DMS114 treated with DMSO at 0.1 percent for 48 hours (cell line): ENCODE data around the gene DFFA.
"Not testable (repeated sequence)": the region's sequence is repeated elsewhere in the genome, so short reads cannot be mapped to it uniquely, and the experiment has no call there.

Source experiments
- DNase-seq: peaks from one replicate; lab custom pipeline; 2025; ENCODE audit not compliant: unreplicated experiment; lab: John Stamatoyannopoulos, UW

The DFFA gene

GRCh38 chr1:10470043-10470442, 2.3 kb downstream of the DFFA start:
- DNase-seq: no peak

GRCh38 chr1:10467078-10467477, 5.3 kb downstream of the DFFA start:
- DNase-seq: no peak

GRCh38 chr1:10459184-10459583, 13.1 kb downstream of the DFFA start:
- DNase-seq: no peak

- DNase-seq: no peak
These were observed 14.5 kb downstream of the DFFA start for GRCh38 chr1:10457875-10458274.

- not testable (repeated sequence) for DNase-seq
These were observed 14.9 kb downstream of the DFFA start for GRCh38 chr1:10457462-10457861.

GRCh38 chr1:10456661-10457060, 15.7 kb downstream of the DFFA start:
- DNase-seq: no peak

GRCh38 chr1:10456048-10456447, 16.3 kb downstream of the DFFA start:
- no peak for DNase-seq

GRCh38 chr1:10451287-10451686, 21.0 kb downstream of the DFFA start:
- no peak for DNase-seq

- DNase-seq: no peak
These were observed 21.5 kb downstream of the DFFA start for GRCh38 chr1:10450836-10451235.

- DNase-seq: no peak
These were observed 22.0 kb downstream of the DFFA start for GRCh38 chr1:10450156-10450814.

GRCh38 chr1:10449751-10450150, 22.6 kb downstream of the DFFA start, which contains the start of gene CORT:
Gene CORT (plus strand): TSS chr1:10450031. CDS start chr1:10450224, 193 bp downstream.
- DNase-seq: no peak

- no peak for DNase-seq
These were observed 25.4 kb downstream of the DFFA start for GRCh38 chr1:10446790-10447422.

GRCh38 chr1:10444795-10445397, 27.4 kb downstream of the DFFA start:
- DNase-seq: no peak

GRCh38 chr1:10444248-10444647, 28.1 kb downstream of the DFFA start:
- no peak for DNase-seq

GRCh38 chr1:10440794-10441193, 31.5 kb downstream of the DFFA start:
- no peak for DNase-seq

GRCh38 chr1:10440305-10440704, 32.0 kb downstream of the DFFA start:
- no peak for DNase-seq

- DNase-seq: no peak
These were observed 33.6 kb downstream of the DFFA start for GRCh38 chr1:10438677-10439163.

GRCh38 chr1:10437052-10437451, 35.3 kb downstream of the DFFA start:
- DNase-seq: no peak

GRCh38 chr1:10434590-10434989, 37.7 kb downstream of the DFFA start:
- no peak for DNase-seq

- DNase-seq: no peak
These were observed 38.5 kb downstream of the DFFA start for GRCh38 chr1:10433790-10434189.

GRCh38 chr1:10432910-10433700, 39.2 kb downstream of the DFFA start:
- no peak for DNase-seq
